HEK293 (cell line): ENCODE data around the gene IGF1R.
A peak's percentile ranks its signal among the peaks of the same experiment; 100 is the strongest.

Source experiments
- CTCF ChIA-PET: fragments of 350-600 bp; formaldehyde crosslinking; extraction: SDS; loops from one replicate; lab custom pipeline; 2021; ENCODE audit warnings: antibody characterized with exemption; lab: Yijun Ruan, JAX
- POLR2A ChIA-PET: fragments of 300-600 bp; formaldehyde crosslinking; extraction: SDS; loops from one replicate; lab custom pipeline; 2020; ENCODE audit warnings: antibody characterized with exemption, inconsistent platforms; lab: Yijun Ruan, JAX
- H3K27ac ChIP-seq: fragments of 200-500 bp; sonication (Bioruptor generic); 2 replicates; pipeline ENCODE4 v1.5.1; 2014; ENCODE audit warnings: low read depth, low read length, control low read depth, inconsistent platforms; ENCODE audit errors: extremely low read depth
- H3K36me3 ChIP-seq, 2 experiments: fragments of 200-500 bp in 1 of 2; sonication (Bioruptor generic) in 1 of 2; 1 replicate in 1 of 2; 2 replicates in 1 of 2; pipeline ENCODE4 v1.5.1; 2014 to 2017; ENCODE audit warnings: inconsistent platforms in 2 of 2, low read length in 2 of 2; ENCODE audit not compliant: control insufficient read depth in 2 of 2, insufficient read depth in 1 of 2
- H3K4me1 ChIP-seq: fragments of 200-500 bp; sonication (Bioruptor generic); 2 replicates; pipeline ENCODE4 v1.5.1; 2014; ENCODE audit warnings: mild to moderate bottlenecking, low read length, inconsistent platforms; ENCODE audit not compliant: control insufficient read depth, insufficient read depth
- H3K4me3 ChIP-seq: 2 replicates; pipeline ENCODE4 v1.5.1; 2011; ENCODE audit warnings: low read depth, mild to moderate bottlenecking, control low read depth, low read length, moderate library complexity
- H3K9me3 ChIP-seq: fragments of 200-500 bp; sonication (Bioruptor generic); 2 replicates; pipeline ENCODE4 v1.5.1; 2014; ENCODE audit warnings: low read depth, low read length, inconsistent platforms; ENCODE audit not compliant: control insufficient read depth, insufficient read depth
- GLIS1 ChIP-seq: fragments of 450-650 bp; formaldehyde crosslinking; IDR thresholded peaks from 2 replicates; pipeline ENCODE4 v1.5.1; 2016; ENCODE audit warnings: missing biosample characterization, missing genetic modification characterization
- GLIS2 ChIP-seq: fragments of 450-650 bp; formaldehyde crosslinking; IDR thresholded peaks from 2 replicates; pipeline ENCODE4 v1.5.1; 2016; ENCODE audit warnings: missing biosample characterization, missing genetic modification characterization
- ZFP3 ChIP-seq: fragments of 450-650 bp; formaldehyde crosslinking; IDR thresholded peaks from 2 replicates; pipeline ENCODE4 v1.5.1; 2016; ENCODE audit warnings: low read depth, missing biosample characterization, missing genetic modification characterization
- ZFP69B ChIP-seq: fragments of 450-650 bp; formaldehyde crosslinking; IDR thresholded peaks from 2 replicates; pipeline ENCODE4 v1.5.1; 2016; ENCODE audit warnings: missing biosample characterization, missing genetic modification characterization
- ZNF302 ChIP-seq: fragments of 450-650 bp; formaldehyde crosslinking; IDR thresholded peaks from 2 replicates; pipeline ENCODE4 v1.5.1; 2016; ENCODE audit warnings: missing biosample characterization, missing genetic modification characterization, low read depth
- ZNF341 ChIP-seq: fragments of 450-650 bp; formaldehyde crosslinking; IDR thresholded peaks from 2 replicates; pipeline ENCODE4; 2016; ENCODE audit warnings: low read depth, missing biosample characterization, missing genetic modification characterization
- ZNF624 ChIP-seq: fragments of 450-650 bp; formaldehyde crosslinking; IDR thresholded peaks from 2 replicates; pipeline ENCODE4 v1.5.1; 2017; ENCODE audit warnings: missing biosample characterization, missing genetic modification characterization
- TF ChIP-seq, protein P1 (sequence below): fragments of 450-650 bp; formaldehyde crosslinking; IDR thresholded peaks from 2 replicates; pipeline ENCODE4 v1.5.1; 2016; ENCODE audit warnings: missing biosample characterization, missing genetic modification characterization
- TF ChIP-seq, protein P2 (sequence below): fragments of 450-650 bp; formaldehyde crosslinking; IDR thresholded peaks from 2 replicates; pipeline ENCODE4 v1.5.1; 2017; ENCODE audit warnings: missing biosample characterization, missing genetic modification characterization
- TF ChIP-seq, protein P3 (sequence below): fragments of 450-650 bp; formaldehyde crosslinking; IDR thresholded peaks from 2 replicates; pipeline ENCODE4 v1.5.1; 2016; ENCODE audit warnings: missing biosample characterization, missing genetic modification characterization
- TF ChIP-seq, protein P4 (sequence below): fragments of 450-650 bp; formaldehyde crosslinking; IDR thresholded peaks from 2 replicates; pipeline ENCODE4 v1.5.1; 2016; ENCODE audit warnings: missing biosample characterization, missing genetic modification characterization

IGF1R gene

DNA sequence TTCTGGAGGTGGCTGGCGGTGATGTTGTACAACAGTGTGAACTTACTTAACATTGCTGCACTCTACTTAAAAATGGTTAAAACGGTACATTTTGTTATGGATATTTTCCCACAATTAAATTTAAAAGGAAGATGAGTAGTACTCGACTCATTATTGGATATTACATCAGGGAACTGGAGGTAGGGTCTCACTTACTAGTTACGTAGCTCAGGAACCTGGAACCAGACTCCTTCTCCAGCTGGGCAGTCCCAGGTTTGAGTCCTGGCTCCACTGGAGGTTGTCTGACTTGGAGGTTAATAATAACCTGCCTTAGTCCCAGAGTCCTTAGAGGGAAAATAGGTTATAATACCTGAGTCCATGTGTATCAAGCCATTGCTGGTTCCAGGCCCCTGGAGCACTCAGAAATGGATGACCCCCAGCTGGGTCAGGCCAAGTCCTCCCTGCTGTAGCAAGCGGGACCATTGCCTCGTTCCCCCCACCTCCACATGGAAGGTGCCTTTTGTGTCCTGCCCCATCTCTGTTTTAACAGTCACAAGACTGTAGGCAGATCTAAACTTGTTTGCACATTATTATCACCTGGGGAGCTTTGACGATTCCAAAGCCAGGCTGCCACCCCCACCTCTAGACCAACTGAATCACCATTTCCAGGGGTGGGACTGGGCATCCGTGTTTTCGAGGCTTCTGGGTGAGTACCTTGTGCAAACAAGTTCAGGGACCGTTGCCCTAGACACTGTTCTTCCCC is 126.6 kb downstream of the IGF1R start:
- CTCF ChIA-PET: interaction anchor here (1.1 kb wide), 1 partner anchor 115 kb away, joined by 3 read pairs; no protein-coding TSS in a partner anchor
- TF ChIP-seq ZNF302 (tag by site-specific recombination) (no peak), ZNF341 (tag by site-specific recombination) (peak; percentile 64; the same call in 1 of the 2 replicates), ZFP3 (tag by site-specific recombination) (no peak), GLIS1 (0 out of 2 replicates have a peak, but pooled peaks have one; percentile 16)
- TF ChIP-seq, protein P1, sequence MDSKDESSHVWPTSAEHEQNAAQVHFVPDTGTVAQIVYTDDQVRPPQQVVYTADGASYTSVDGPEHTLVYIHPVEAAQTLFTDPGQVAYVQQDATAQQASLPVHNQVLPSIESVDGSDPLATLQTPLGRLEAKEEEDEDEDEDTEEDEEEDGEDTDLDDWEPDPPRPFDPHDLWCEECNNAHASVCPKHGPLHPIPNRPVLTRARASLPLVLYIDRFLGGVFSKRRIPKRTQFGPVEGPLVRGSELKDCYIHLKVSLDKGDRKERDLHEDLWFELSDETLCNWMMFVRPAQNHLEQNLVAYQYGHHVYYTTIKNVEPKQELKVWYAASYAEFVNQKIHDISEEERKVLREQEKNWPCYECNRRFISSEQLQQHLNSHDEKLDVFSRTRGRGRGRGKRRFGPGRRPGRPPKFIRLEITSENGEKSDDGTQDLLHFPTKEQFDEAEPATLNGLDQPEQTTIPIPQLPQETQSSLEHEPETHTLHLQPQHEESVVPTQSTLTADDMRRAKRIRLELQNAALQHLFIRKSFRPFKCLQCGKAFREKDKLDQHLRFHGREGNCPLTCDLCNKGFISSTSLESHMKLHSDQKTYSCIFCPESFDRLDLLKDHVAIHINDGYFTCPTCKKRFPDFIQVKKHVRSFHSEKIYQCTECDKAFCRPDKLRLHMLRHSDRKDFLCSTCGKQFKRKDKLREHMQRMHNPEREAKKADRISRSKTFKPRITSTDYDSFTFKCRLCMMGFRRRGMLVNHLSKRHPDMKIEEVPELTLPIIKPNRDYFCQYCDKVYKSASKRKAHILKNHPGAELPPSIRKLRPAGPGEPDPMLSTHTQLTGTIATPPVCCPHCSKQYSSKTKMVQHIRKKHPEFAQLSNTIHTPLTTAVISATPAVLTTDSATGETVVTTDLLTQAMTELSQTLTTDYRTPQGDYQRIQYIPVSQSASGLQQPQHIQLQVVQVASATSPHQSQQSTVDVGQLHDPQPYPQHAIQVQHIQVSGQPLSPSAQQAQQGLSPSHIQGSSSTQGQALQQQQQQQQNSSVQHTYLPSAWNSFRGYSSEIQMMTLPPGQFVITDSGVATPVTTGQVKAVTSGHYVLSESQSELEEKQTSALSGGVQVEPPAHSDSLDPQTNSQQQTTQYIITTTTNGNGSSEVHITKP: peak; percentile 81
- no peaks in the 10 kb centered on the region for H3K9me3 ChIP-seq
- no peak overlapping the region; the same call in 1 of the 2 replicates for H3K27ac ChIP-seq
- no peak overlapping the region for H3K4me3 ChIP-seq
- POLR2A ChIA-PET: no interaction called here
- H3K4me1 ChIP-seq: peaks cover 46% of the 10 kb centered on the region
- no peaks in the 10 kb centered on the region for H3K36me3 ChIP-seq

DNA sequence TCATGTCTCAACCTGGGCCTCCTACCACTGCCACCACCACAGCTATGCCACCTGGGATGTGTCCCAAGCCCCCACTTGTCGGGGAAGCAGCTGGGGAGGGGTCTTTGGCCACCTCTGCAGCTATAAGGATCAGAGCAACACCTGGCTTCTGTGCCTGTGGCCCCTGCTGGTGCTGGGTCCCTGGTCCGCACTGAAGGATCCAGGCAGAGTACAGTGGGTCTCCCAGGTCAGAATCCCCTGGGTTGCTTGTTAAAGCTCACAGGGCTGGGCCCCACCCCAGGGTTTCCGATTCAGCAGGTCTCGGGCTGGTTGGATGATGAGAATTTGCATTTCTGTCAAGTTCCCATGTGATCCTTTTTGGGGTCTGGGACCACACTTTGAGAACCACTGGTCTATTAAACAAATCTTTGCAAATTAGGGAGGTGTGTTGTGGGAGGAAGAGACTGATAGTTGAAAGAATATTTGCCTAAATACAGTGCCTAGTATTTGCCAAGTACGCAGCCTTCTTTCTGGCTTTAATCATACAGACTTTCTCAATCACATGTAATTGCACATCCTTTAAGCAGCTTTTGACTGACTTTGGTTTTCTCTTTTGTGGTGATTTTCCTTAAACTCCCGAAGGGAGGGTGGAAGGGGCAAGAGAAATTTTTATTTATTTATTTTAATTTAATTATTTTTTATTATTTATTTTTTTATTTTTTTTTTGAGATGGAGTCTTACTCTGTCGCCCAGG is 127.3 kb downstream of the IGF1R start:
- 0 out of 2 replicates have a peak, but pooled peaks have one; percentile 34 for TF ChIP-seq GLIS2
- TF ChIP-seq, protein P2, sequence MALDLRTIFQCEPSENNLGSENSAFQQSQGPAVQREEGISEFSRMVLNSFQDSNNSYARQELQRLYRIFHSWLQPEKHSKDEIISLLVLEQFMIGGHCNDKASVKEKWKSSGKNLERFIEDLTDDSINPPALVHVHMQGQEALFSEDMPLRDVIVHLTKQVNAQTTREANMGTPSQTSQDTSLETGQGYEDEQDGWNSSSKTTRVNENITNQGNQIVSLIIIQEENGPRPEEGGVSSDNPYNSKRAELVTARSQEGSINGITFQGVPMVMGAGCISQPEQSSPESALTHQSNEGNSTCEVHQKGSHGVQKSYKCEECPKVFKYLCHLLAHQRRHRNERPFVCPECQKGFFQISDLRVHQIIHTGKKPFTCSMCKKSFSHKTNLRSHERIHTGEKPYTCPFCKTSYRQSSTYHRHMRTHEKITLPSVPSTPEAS: no peak
- no peak for TF ChIP-seq ZNF624
- peak; percentile 62; the same call in 1 of the 2 replicates for TF ChIP-seq ZFP69B
- TF ChIP-seq ZNF341 (tag by site-specific recombination): 0 out of 2 replicates have a peak, but pooled peaks have one; percentile 1
- TF ChIP-seq, protein P3, sequence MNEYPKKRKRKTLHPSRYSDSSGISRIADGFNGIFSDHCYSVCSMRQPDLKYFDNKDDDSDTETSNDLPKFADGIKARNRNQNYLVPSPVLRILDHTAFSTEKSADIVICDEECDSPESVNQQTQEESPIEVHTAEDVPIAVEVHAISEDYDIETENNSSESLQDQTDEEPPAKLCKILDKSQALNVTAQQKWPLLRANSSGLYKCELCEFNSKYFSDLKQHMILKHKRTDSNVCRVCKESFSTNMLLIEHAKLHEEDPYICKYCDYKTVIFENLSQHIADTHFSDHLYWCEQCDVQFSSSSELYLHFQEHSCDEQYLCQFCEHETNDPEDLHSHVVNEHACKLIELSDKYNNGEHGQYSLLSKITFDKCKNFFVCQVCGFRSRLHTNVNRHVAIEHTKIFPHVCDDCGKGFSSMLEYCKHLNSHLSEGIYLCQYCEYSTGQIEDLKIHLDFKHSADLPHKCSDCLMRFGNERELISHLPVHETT (tag by site-specific recombination): no peak
- TF ChIP-seq, protein P4, sequence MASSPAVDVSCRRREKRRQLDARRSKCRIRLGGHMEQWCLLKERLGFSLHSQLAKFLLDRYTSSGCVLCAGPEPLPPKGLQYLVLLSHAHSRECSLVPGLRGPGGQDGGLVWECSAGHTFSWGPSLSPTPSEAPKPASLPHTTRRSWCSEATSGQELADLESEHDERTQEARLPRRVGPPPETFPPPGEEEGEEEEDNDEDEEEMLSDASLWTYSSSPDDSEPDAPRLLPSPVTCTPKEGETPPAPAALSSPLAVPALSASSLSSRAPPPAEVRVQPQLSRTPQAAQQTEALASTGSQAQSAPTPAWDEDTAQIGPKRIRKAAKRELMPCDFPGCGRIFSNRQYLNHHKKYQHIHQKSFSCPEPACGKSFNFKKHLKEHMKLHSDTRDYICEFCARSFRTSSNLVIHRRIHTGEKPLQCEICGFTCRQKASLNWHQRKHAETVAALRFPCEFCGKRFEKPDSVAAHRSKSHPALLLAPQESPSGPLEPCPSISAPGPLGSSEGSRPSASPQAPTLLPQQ (tag by site-specific recombination): peak; percentile 59; the same call in 1 of the 2 replicates
- ChIA-PET CTCF (interaction anchor here (0.7 to 1.1 kb wide), 2 partner anchors 116 to 130 kb away, joined by 3 read pairs; no protein-coding TSS in a partner anchor), POLR2A (no interaction called here)
- no peak overlapping the region for H3K4me3 ChIP-seq
- peaks cover 46% of the 10 kb centered on the region for H3K4me1 ChIP-seq
- H3K27ac ChIP-seq: no peak overlapping the region; the same call in 1 of the 2 replicates
- H3K36me3 ChIP-seq: no peaks in the 10 kb centered on the region
- no peaks in the 10 kb centered on the region for H3K9me3 ChIP-seq
